ENCODE data around the gene CFAP74. TPM values are rescaled to one million over a fixed set of nuclear protein-coding genes. Genes with fewer than 3 reads are reported as not detected.

Gene CFAP74
- polyA plus RNA-seq, 3 donors = 0.02 to 0.24 (median 0.22) TPM

- no peak overlapping the region for H3K27ac ChIP-seq (ENCODE audit: low read depth, low read length)
- 8 to 11% (median 9%) methylated on average over 48 to 72 of the region's 75 CpGs for WGBS, 3 donors
These were observed 41.1 kb upstream of the CFAP74 start for GRCh38 chr1:2044510-2045319.

GRCh38 chr1:2043886-2044285 lies 40.3 kb upstream of the CFAP74 start:
- H3K27ac ChIP-seq (ENCODE audit: low read depth, low read length) = no peak overlapping the region
- 93 to 98% (median 95%) methylated on average over 4 of the region's 4 CpGs for WGBS, 3 donors

- H3K27ac ChIP-seq (ENCODE audit: low read depth, low read length) = no peak overlapping the region
- WGBS, 3 donors = 70 to 82% (median 72%) methylated on average over 34 to 41 of the region's 41 CpGs
These were observed 39.5 kb upstream of the CFAP74 start for GRCh38 chr1:2042830-2043773.

- 82 to 91% (median 84%) methylated on average over 4 of the region's 4 CpGs for WGBS, 3 donors
These were observed 38.3 kb upstream of the CFAP74 start for GRCh38 chr1:2041887-2042286.

GRCh38 chr1:2041305-2041704 lies 37.7 kb upstream of the CFAP74 start:
- H3K27ac ChIP-seq (ENCODE audit: low read depth, low read length) = no peak overlapping the region
- 71 to 78% (median 76%) methylated on average over 15 of the region's 15 CpGs for WGBS, 3 donors

More at GRCh38 chr1:2041887-2042286, 38.3 kb upstream of the CFAP74 start:
- H3K27ac ChIP-seq (ENCODE audit: low read depth, low read length) = no peak overlapping the region

GRCh38 chr1:2039251-2039650 lies 35.7 kb upstream of the CFAP74 start:
- H3K27ac ChIP-seq (ENCODE audit: low read depth, low read length) = no peak overlapping the region
- WGBS, 3 donors = 82 to 90% (median 87%) methylated on average over 8 of the region's 8 CpGs

GRCh38 chr1:2038229-2038628 lies 34.6 kb upstream of the CFAP74 start:
- whole genome bisulfite sequencing, 3 donors = 86 to 91% (median 90%) methylated on average over 8 of the region's 8 CpGs
- H3K27ac ChIP-seq (ENCODE audit: low read depth, low read length) = no peak overlapping the region

- WGBS, 3 donors = 79 to 85% (median 81%) methylated on average over 18 of the region's 18 CpGs
These were observed 33.9 kb upstream of the CFAP74 start for GRCh38 chr1:2037314-2037979.

GRCh38 chr1:2036287-2036686 lies 32.7 kb upstream of the CFAP74 start:
- 82 to 85% (median 82%) methylated on average over 15 of the region's 15 CpGs for WGBS, 3 donors
- no peak overlapping the region for H3K27ac ChIP-seq (ENCODE audit: low read depth, low read length)

More at GRCh38 chr1:2037314-2037979, 33.9 kb upstream of the CFAP74 start:
- no peak overlapping the region for H3K27ac ChIP-seq (ENCODE audit: low read depth, low read length)

- 78 to 84% (median 81%) methylated on average over 13 of the region's 13 CpGs for WGBS, 3 donors
- H3K27ac ChIP-seq (ENCODE audit: low read depth, low read length) = no peak overlapping the region
These were observed 29.6 kb upstream of the CFAP74 start for GRCh38 chr1:2033165-2033564.

- no peak overlapping the region for H3K27ac ChIP-seq (ENCODE audit: low read depth, low read length)
- 76 to 87% (median 84%) methylated on average over 14 of the region's 14 CpGs for WGBS, 3 donors
These were observed 29.2 kb upstream of the CFAP74 start for GRCh38 chr1:2032737-2033136.

GRCh38 chr1:2031546-2032540 lies 28.3 kb upstream of the CFAP74 start:
- H3K27ac ChIP-seq (ENCODE audit: low read depth, low read length) = no peak overlapping the region
- WGBS, 3 donors = 75 to 84% (median 84%) methylated on average over 31 to 33 of the region's 33 CpGs

- H3K27ac ChIP-seq (ENCODE audit: low read depth, low read length) = no peak overlapping the region
- 79 to 87% (median 86%) methylated on average over 42 of the region's 42 CpGs for WGBS, 3 donors
These were observed 26.7 kb upstream of the CFAP74 start for GRCh38 chr1:2030076-2030871.

- H3K27ac ChIP-seq (ENCODE audit: low read depth, low read length) = no peak overlapping the region
- WGBS, 3 donors = 76 to 91% (median 87%) methylated on average over 15 of the region's 15 CpGs
These were observed 26.0 kb upstream of the CFAP74 start for GRCh38 chr1:2029561-2029960.

- H3K27ac ChIP-seq (ENCODE audit: low read depth, low read length) = no peak overlapping the region
- 66 to 87% (median 87%) methylated on average over 26 of the region's 26 CpGs for WGBS, 3 donors
These were observed 25.4 kb upstream of the CFAP74 start for GRCh38 chr1:2028870-2029560.

- H3K27ac ChIP-seq (ENCODE audit: low read depth, low read length) = no peak overlapping the region
- 87 to 90% (median 89%) methylated on average over 43 to 46 of the region's 46 CpGs for WGBS, 3 donors
These were observed 24.5 kb upstream of the CFAP74 start for GRCh38 chr1:2027961-2028583.

All from adipose tissue (tissue), 3 donors.